A549 (cell line): Measurements from ENCODE around the gene DDIT3. TPM values are rescaled to one million over a fixed set of nuclear protein-coding genes. Genes with fewer than 3 reads are reported as not detected.

ENCODE experiments used
- ATAC-seq, 2 experiments: fragments of 200-7000 bp in 1 of 2; fragments of >200 bp in 1 of 2; cut with Nextera tagmentation in 1 of 2; cut with Tn5 transposase in 1 of 2; 3 replicates each; pipeline versions ENCODE4 v1.8.0 to v1.9.1; 2018 to 2020; ENCODE audit warnings: mild to moderate bottlenecking in 1 of 2, moderate library complexity in 1 of 2
- CTCF ChIA-PET: fragments of 300-600 bp; sonication (Branson Sonifier 250); formaldehyde crosslinking; extraction: SDS; loops from one replicate; lab custom pipeline; 2021; ENCODE audit warnings: antibody characterized with exemption, inconsistent platforms; lab: Yijun Ruan, JAX
- POLR2A ChIA-PET: fragments of 350-600 bp; formaldehyde crosslinking; extraction: SDS; loops from one replicate; lab custom pipeline; 2021; ENCODE audit warnings: antibody characterized with exemption, inconsistent platforms; lab: Yijun Ruan, JAX
- DNase-seq, 2 experiments: peaks; one replicate each; pipeline versions ENCODE4 v3.0.0 to v3.0.0-alpha.2; 2011 to 2016; ENCODE audit warnings: low read depth in 1 of 2, low spot score in 1 of 2
- FAIRE-seq: peaks from 2 replicates; lab custom pipeline; 2011; peaks lifted over from hg19 to GRCh38; lab: Jason Lieb, UNC
- H3K27ac ChIP-seq, 2 experiments: fragments of >200 bp; sonication (Bioruptor Twin); formaldehyde crosslinking; 3 replicates each; pipeline ENCODE4 v1.5.1; 2016 to 2017
- H3K4me1 ChIP-seq: fragments of >200 bp; sonication (Bioruptor Twin); formaldehyde crosslinking; 3 replicates; pipeline ENCODE4 v1.6.1; 2016
- H3K4me2 ChIP-seq: fragments of >200 bp; sonication (Bioruptor Twin); formaldehyde crosslinking; 3 replicates; pipeline ENCODE4 v1.6.1; 2016
- H3K4me3 ChIP-seq: fragments of >200 bp; sonication (Bioruptor Twin); formaldehyde crosslinking; 3 replicates; pipeline ENCODE4 v1.5.1; 2016
- H3K9me3 ChIP-seq: fragments of >200 bp; sonication (Bioruptor Twin); formaldehyde crosslinking; 3 replicates; pipeline ENCODE4 v1.6.1; 2016
- ATOH8 ChIP-seq: fragments of 250-450 bp; sonication (Bioruptor Pico); IDR thresholded peaks from 2 replicates; pipeline ENCODE4 v1.5.0; 2020; ENCODE audit warnings: low read depth, mild to moderate bottlenecking, moderate library complexity
- CBX8 ChIP-seq: fragments of 200-600 bp; sonication (generic); IDR thresholded peaks from 2 replicates; pipeline ENCODE4 v1.6.1; 2016
- CHD4 ChIP-seq: fragments of 200-600 bp; sonication (generic); IDR thresholded peaks from 2 replicates; pipeline ENCODE4 v1.6.1; 2016; ENCODE audit warnings: antibody characterized with exemption, mild to moderate bottlenecking, borderline replicate concordance
- CTCF ChIP-seq: fragments of >200 bp; sonication (Bioruptor Twin); formaldehyde crosslinking; IDR thresholded peaks from 3 replicates; pipeline ENCODE4 v1.5.1; 2016
- ELK1 ChIP-seq: fragments of 150-350 bp; IDR thresholded peaks from 2 replicates; pipeline ENCODE4 v1.6.1; 2014; ENCODE audit warnings: low read depth, mild to moderate bottlenecking, low read length
- EP300 ChIP-seq, 2 experiments: fragments of >200 bp; sonication (Bioruptor Twin); formaldehyde crosslinking; IDR thresholded peaks; 2 replicates in 1 of 2; 3 replicates in 1 of 2; pipeline ENCODE4 v1.6.1; 2016 to 2017
- ESRRA ChIP-seq: fragments of 150-350 bp; IDR thresholded peaks from 2 replicates; pipeline ENCODE4 v1.6.1; 2014; ENCODE audit warnings: mild to moderate bottlenecking, low read length, borderline replicate concordance
- FOXS1 ChIP-seq: fragments of 250-450 bp; sonication (Bioruptor Pico); IDR thresholded peaks from 2 replicates; pipeline ENCODE4 v1.5.0; 2020; ENCODE audit warnings: mild to moderate bottlenecking, moderate library complexity
- GATA3 ChIP-seq: IDR thresholded peaks from 2 replicates; pipeline ENCODE4 v1.6.1; 2012; ENCODE audit warnings: borderline replicate concordance
- HDAC2 ChIP-seq: fragments of 200-600 bp; sonication (generic); IDR thresholded peaks from 2 replicates; pipeline ENCODE4 v1.6.1; 2016
- HES2 ChIP-seq: fragments of >200 bp; sonication (Bioruptor Twin); formaldehyde crosslinking; IDR thresholded peaks from 2 replicates; pipeline ENCODE4 v1.6.1; 2016
- HOXA7 ChIP-seq: fragments of 250-450 bp; sonication (Bioruptor Pico); IDR thresholded peaks from 2 replicates; pipeline ENCODE4 v1.5.0; 2020; ENCODE audit warnings: mild to moderate bottlenecking, moderate library complexity
- HOXB5 ChIP-seq: fragments of 250-450 bp; sonication (Bioruptor Pico); IDR thresholded peaks from 2 replicates; pipeline ENCODE4 v1.5.0; 2020; ENCODE audit warnings: mild to moderate bottlenecking, moderate library complexity
- JUN ChIP-seq, 2 experiments: fragments of >200 bp; sonication (Bioruptor Twin); formaldehyde crosslinking; IDR thresholded peaks; 2 replicates in 1 of 2; 3 replicates in 1 of 2; pipeline ENCODE4 v1.6.1; 2016 to 2017
- KDM5A ChIP-seq: fragments of 200-600 bp; sonication (generic); IDR thresholded peaks from 2 replicates; pipeline ENCODE4 v1.6.1; 2016; ENCODE audit warnings: antibody characterized with exemption, mild to moderate bottlenecking
- MYC ChIP-seq: IDR thresholded peaks from 2 replicates; pipeline ENCODE4 v1.6.1; 2012; ENCODE audit warnings: mild to moderate bottlenecking, inconsistent platforms, low read length, improper control_type of control experiment, borderline replicate concordance
- NFE2L2 ChIP-seq: fragments of 150-350 bp; conservative IDR thresholded peaks from 2 replicates; pipeline ENCODE4 v1.6.1; 2014; ENCODE audit warnings: low read length
- NPAS2 ChIP-seq: fragments of 250-450 bp; sonication (Bioruptor Pico); IDR thresholded peaks from 2 replicates; pipeline ENCODE4 v1.8.0; 2022; ENCODE audit warnings: mild to moderate bottlenecking, moderate library complexity, borderline replicate concordance
- PHF8 ChIP-seq: fragments of 200-600 bp; sonication (generic); IDR thresholded peaks from 2 replicates; pipeline ENCODE4 v1.6.1; 2016; ENCODE audit warnings: low read depth, mild to moderate bottlenecking, antibody characterized with exemption, moderate library complexity, borderline replicate concordance
- REST ChIP-seq: fragments of 200-600 bp; sonication (generic); IDR thresholded peaks from 2 replicates; pipeline ENCODE4 v1.6.1; 2016; ENCODE audit warnings: antibody characterized with exemption, mild to moderate bottlenecking, moderate library complexity
- RFX5 ChIP-seq: fragments of 450-650 bp; IDR thresholded peaks from 2 replicates; pipeline ENCODE4 v1.7.1; 2014; ENCODE audit warnings: antibody characterized with exemption, mild to moderate bottlenecking, moderate library complexity
- SREBF2 ChIP-seq: fragments of 450-650 bp; IDR thresholded peaks from 2 replicates; pipeline ENCODE4 v1.6.1; 2014; ENCODE audit warnings: mild to moderate bottlenecking, moderate library complexity
- ZC3H11A ChIP-seq: fragments of 450-650 bp; IDR thresholded peaks from 2 replicates; pipeline ENCODE4 v1.6.1; 2014; ENCODE audit warnings: antibody characterized with exemption, mild to moderate bottlenecking
- ZSCAN20 ChIP-seq: fragments of 250-450 bp; sonication (Bioruptor Pico); IDR thresholded peaks from 2 replicates; pipeline ENCODE4 v1.8.0; 2022; ENCODE audit warnings: mild to moderate bottlenecking, moderate library complexity
- WGBS: methylation state at CpG from one replicate; pipeline ENCODE4 v1.1.6; 2017; ENCODE audit errors: missing lambda C conversion rate; 5-methylcytosine and 5-hydroxymethylcytosine counted together
- polyA plus RNA-seq, 4 experiments: library from polyadenylated mRNA; depleted of rRNA in 3 of 4; stranded (reverse); fragments of >200 nt; fragmentation: RNase III in 1 of 4; extraction: RNeasy Plus Mini Kit Qiagen cat#74134 plus additional on column Dnase treatment in 1 of 4; gene quantifications; 2 replicates in 3 of 4; 3 replicates in 1 of 4; pipeline ENCODE4 v1.2.3, GENCODE V29; 2011 to 2017

DDIT3 gene
- polyA plus RNA-seq, 2 of the 4 experiments (the other 2 are of a cell fraction), result 16.0 to 93.0 TPM

- FAIRE-seq, result no peak
- ChIA-PET CTCF (interaction anchor here (0.8 to 2.3 kb wide), 6 partner anchors 9 to 68 kb away, joined by 4 to 8 read pairs (median 4); no protein-coding TSS in a partner anchor), POLR2A (no interaction called here)
- no peak for TF ChIP-seq HDAC2
- TF ChIP-seq JUN (IDR thresholded peaks at IDR 0.05), result no peak
- TF ChIP-seq NPAS2 (CRISPR knock-in tag), result no peak
- TF ChIP-seq CBX8, result no peak
- no peak for TF ChIP-seq REST
- no peak for TF ChIP-seq EP300 (IDR thresholded peaks at IDR 0.05)
- TF ChIP-seq KDM5A, result no peak
- TF ChIP-seq CHD4, result no peak
- no peak for TF ChIP-seq ZSCAN20 (CRISPR knock-in tag)
- Histone ChIP-seq H3K9me3 (no peaks in the 10 kb centered on the region), H3K4me2 (no peak overlapping the region), H3K4me3 (no peak overlapping the region), H3K27ac (no peak overlapping the region), H3K4me1 (no peaks in the 10 kb centered on the region)
- DNase-seq, result no peak
- WGBS, result 86% methylated on average over 5 of the region's 5 CpGs
- no peak for ATAC-seq
Observed at GRCh38 chr12:57530396-57531142, 10.3 kb upstream of the DDIT3 start.

- Histone ChIP-seq H3K4me1 (peaks cover 6% of the 10 kb centered on the region; the same call in 2 of the 3 replicates), H3K9me3 (no peaks in the 10 kb centered on the region), H3K27ac (no peak overlapping the region), H3K4me2 (no peak overlapping the region), H3K4me3 (no peak overlapping the region)
- CTCF ChIA-PET, result interaction anchor here (0.8 to 2.0 kb wide), 3 partner anchors 13 to 68 kb away, joined by 4 read pairs; no protein-coding TSS in a partner anchor
- TF ChIP-seq CTCF (no peak), CHD4 (no peak), GATA3 (no peak), NFE2L2 (no peak), JUN (IDR thresholded peaks at IDR 0.05) (no peak), ATOH8 (CRISPR knock-in tag) (no peak), ESRRA (no peak), HOXA7 (CRISPR knock-in tag) (no peak), RFX5 (no peak), ELK1 (no peak), MYC (no peak), FOXS1 (no peak), ZC3H11A (no peak), SREBF2 (no peak), HOXB5 (CRISPR knock-in tag) (no peak), PHF8 (no peak), HDAC2 (no peak), HES2 (no peak), ZSCAN20 (CRISPR knock-in tag) (no peak)
- POLR2A ChIA-PET, result no interaction called here
- ATAC-seq, result no peak
- 86% methylated on average over 6 of the region's 6 CpGs for WGBS
- FAIRE-seq, result no peak
- no peak for DNase-seq
Observed at GRCh38 chr12:57529831-57530230, 9.5 kb upstream of the DDIT3 start.
